ENCODE results near the gene PSMD6. TPM values are rescaled to one million over a fixed set of nuclear protein-coding genes. Genes with fewer than 3 reads are reported as not detected.

Gene PSMD6
- total RNA-seq, 1 experiment from 2014 or later = 78.7 TPM

GRCh38 chr3:64046592-64046991, 23.3 kb upstream of the PSMD6 start:
- Histone ChIP-seq H3K27me3 (ENCODE audit: insufficient read depth, low read length) (peaks cover 56% of the 10 kb centered on the region), H3K27ac (ENCODE audit: low read depth, low read length) (no peak overlapping the region), H3K4me1 (ENCODE audit: control insufficient read depth in 1 of 2, insufficient read depth in 2 of 2, low read length in 2 of 2) (no peaks in the 10 kb centered on the region), H3K4me2 (ENCODE audit: low read length) (no peak overlapping the region), H3K79me2 (ENCODE audit: insufficient read depth, low read length) (no peaks in the 10 kb centered on the region), H3K9me2 (ENCODE audit: insufficient read depth) (no peaks in the 10 kb centered on the region), H2AFZ (ENCODE audit: low read depth, low read length, poor library complexity, severe bottlenecking) (no peak overlapping the region), H4K20me1 (ENCODE audit: insufficient read depth) (no peaks in the 10 kb centered on the region), H3K4me3 (replicated peaks in 1 of 2; ENCODE audit: low read depth in 1 of 2, low read length in 2 of 2) (no peak overlapping the region), H3K36me3 (ENCODE audit: control insufficient read depth in 1 of 2, insufficient read depth in 2 of 2, low read length in 2 of 2) (no peaks in the 10 kb centered on the region), H3K9ac (ENCODE audit: low read length) (no peak overlapping the region), H3K9me3 (ENCODE audit: control insufficient read depth in 1 of 2, insufficient read depth in 1 of 2, low read depth in 1 of 2, low read length in 2 of 2) (no peaks in the 10 kb centered on the region)
- intact Hi-C loops (cut with micrococcal nuclease) = no loop called here
- BruUV-seq (replicated peaks) = no TSS peak
- ChIA-PET RAD21 (ENCODE audit: low non-redundant PET in 1 of 2, low total read pairs in 2 of 2, uncharacterized antibody in 2 of 2, unreplicated experiment in 2 of 2) (no interaction called here), POLR2A (no interaction called here), CTCF (no interaction called here)
- no peak for DNase-seq (ENCODE audit: low read depth, low spot score)
- no peak for ATAC-seq
- no peak for TF ChIP-seq ZBTB33 (IDR thresholded peaks at IDR 0.05; ENCODE audit: extremely low read depth, insufficient replicate concordance, low read length)

- H3K9me2 ChIP-seq (ENCODE audit: insufficient read depth) = no peaks in the 10 kb centered on the region
- no peak overlapping the region for H3K4me2 ChIP-seq (ENCODE audit: low read length)
- no peaks in the 10 kb centered on the region for H3K79me2 ChIP-seq (ENCODE audit: insufficient read depth, low read length)
- no peaks in the 10 kb centered on the region for H3K36me3 ChIP-seq (ENCODE audit: control insufficient read depth in 1 of 2, insufficient read depth in 2 of 2, low read length in 2 of 2)
- no peak for DNase-seq (ENCODE audit: low read depth, low spot score)
- BruUV-seq (replicated peaks) = no TSS peak
- POLR2A ChIA-PET = no interaction called here
- H3K9ac ChIP-seq (ENCODE audit: low read length) = no peak overlapping the region
- no peaks in the 10 kb centered on the region for H4K20me1 ChIP-seq (ENCODE audit: insufficient read depth)
- no peak for ATAC-seq
- H3K27ac ChIP-seq (ENCODE audit: low read depth, low read length) = no peak overlapping the region
- CTCF ChIA-PET = no interaction called here
- no peak overlapping the region for H2AFZ ChIP-seq (ENCODE audit: low read depth, low read length, poor library complexity, severe bottlenecking)
- no peaks in the 10 kb centered on the region for H3K9me3 ChIP-seq (ENCODE audit: control insufficient read depth in 1 of 2, insufficient read depth in 1 of 2, low read depth in 1 of 2, low read length in 2 of 2)
- TF ChIP-seq RAD21 (IDR thresholded peaks at IDR 0.05; ENCODE audit: low read depth) (no peak), CBX3 (IDR thresholded peaks at IDR 0.05; ENCODE audit: low read depth) (no peak), ELF1 (IDR thresholded peaks at IDR 0.05; ENCODE audit: borderline replicate concordance, low read depth) (no peak), EZH2phosphoT487 (IDR thresholded peaks at IDR 0.05; ENCODE audit: borderline replicate concordance) (no peak), JUND (IDR thresholded peaks at IDR 0.05) (no peak), ZFX (IDR thresholded peaks at IDR 0.05) (no peak), ZNF274 (IDR thresholded peaks at IDR 0.05; ENCODE audit: low read depth, low read length) (no peak), EGR1 (IDR thresholded peaks at IDR 0.05; ENCODE audit: low read depth) (no peak)
- H3K4me3 ChIP-seq (replicated peaks in 1 of 2; ENCODE audit: low read depth in 1 of 2, low read length in 2 of 2) = no peak overlapping the region
- intact Hi-C loops (cut with micrococcal nuclease) = no loop called here
- RAD21 ChIA-PET (ENCODE audit: low non-redundant PET in 1 of 2, low total read pairs in 2 of 2, uncharacterized antibody in 2 of 2, unreplicated experiment in 2 of 2) = no interaction called here
- H3K27me3 ChIP-seq (ENCODE audit: insufficient read depth, low read length) = peaks cover 67% of the 10 kb centered on the region
- H3K4me1 ChIP-seq (ENCODE audit: control insufficient read depth in 1 of 2, insufficient read depth in 2 of 2, low read length in 2 of 2) = no peaks in the 10 kb centered on the region
Observed at GRCh38 chr3:64042952-64043351, 19.7 kb upstream of the PSMD6 start.

All from HCT116 (cell line).